Neural cell (in vitro differentiated cells): Measurements from ENCODE around the gene GPR152. TPM values are rescaled to one million over a fixed set of nuclear protein-coding genes. Genes with fewer than 3 reads are reported as not detected.

Source experiments
- H2AFZ ChIP-seq: fragments of 200-600, 300-800 bp; sonication (generic), shearing (Covaris generic); 2 replicates; pipeline ENCODE4 v1.6.0; 2014; ENCODE audit warnings: low read depth, mild to moderate bottlenecking, antibody characterized with exemption, low read length, moderate library complexity
- H3F3A ChIP-seq: fragments of 200-600 bp; shearing (Covaris generic); 2 replicates; pipeline ENCODE4 v1.6.1; 2016; ENCODE audit warnings: mild to moderate bottlenecking, moderate library complexity, mixed read lengths, antibody characterized with exemption, low read length; ENCODE audit not compliant: insufficient read depth, poor library complexity, severe bottlenecking
- H3K27ac ChIP-seq: fragments of 200-600, 300-800 bp; sonication (generic), shearing (Covaris generic); 2 replicates; pipeline ENCODE4 v1.5.1; 2014; ENCODE audit warnings: mild to moderate bottlenecking, low read length, moderate library complexity
- H3K27me3 ChIP-seq: fragments of 300-800, 200-600 bp; sonication (generic), shearing (Covaris generic); 2 replicates; pipeline ENCODE4 v1.6.0; 2014; ENCODE audit warnings: mild to moderate bottlenecking, low read depth, low read length, moderate library complexity; ENCODE audit not compliant: insufficient read depth
- H3K36me3 ChIP-seq: fragments of 300-800, 200-600 bp; sonication (generic), shearing (Covaris generic); 2 replicates; pipeline ENCODE4 v1.5.1; 2014; ENCODE audit warnings: mild to moderate bottlenecking, antibody characterized with exemption, low read length, moderate library complexity; ENCODE audit not compliant: insufficient read depth
- H3K4me2 ChIP-seq: fragments of 300-800, 200-600 bp; sonication (generic), shearing (Covaris generic); 2 replicates; pipeline ENCODE4 v1.6.0; 2014; ENCODE audit warnings: mild to moderate bottlenecking, low read length
- H3K4me3 ChIP-seq: fragments of 300-800, 200-600 bp; sonication (generic), shearing (Covaris generic); 2 replicates; pipeline ENCODE4 v1.5.1; 2014; ENCODE audit warnings: mild to moderate bottlenecking, low read length, moderate library complexity
- H3K79me2 ChIP-seq: fragments of 200-600 bp; shearing (Covaris generic); replicated peaks from 2 replicates; pipeline ENCODE4 v1.6.0; 2014; ENCODE audit warnings: mild to moderate bottlenecking, low read length, moderate library complexity; ENCODE audit not compliant: insufficient read depth
- H3K9ac ChIP-seq: fragments of 300-800, 200-600 bp; sonication (generic), shearing (Covaris generic); 2 replicates; pipeline ENCODE4 v1.6.1; 2016; ENCODE audit warnings: mild to moderate bottlenecking, low read length, mixed read lengths
- H3K9me2 ChIP-seq: fragments of 200-600 bp; shearing (Covaris generic); 2 replicates; pipeline ENCODE4 v1.6.1; 2016; ENCODE audit warnings: mild to moderate bottlenecking, low read length, mixed read lengths; ENCODE audit not compliant: insufficient read depth
- H3K9me3 ChIP-seq: fragments of 200-600, 300-800 bp; sonication (generic), shearing (Covaris generic); 2 replicates; pipeline ENCODE4 v1.6.1; 2016; ENCODE audit warnings: mild to moderate bottlenecking, mixed run types, low read length, moderate library complexity, mixed read lengths
- H4K20me1 ChIP-seq: fragments of 200-600 bp; shearing (Covaris generic); 2 replicates; pipeline ENCODE4 v1.6.1; 2016; ENCODE audit warnings: mild to moderate bottlenecking, mixed run types; ENCODE audit not compliant: insufficient read depth
- CTCF ChIP-seq: fragments of 450-650 bp; IDR thresholded peaks from 2 replicates; pipeline ENCODE4 v1.5.1; 2014; ENCODE audit warnings: antibody characterized with exemption, mild to moderate bottlenecking, moderate library complexity; ENCODE audit not compliant: poor library complexity, severe bottlenecking
- EP300 ChIP-seq: fragments of 450-650 bp; conservative IDR thresholded peaks from 2 replicates; pipeline ENCODE4 v1.6.1; 2014; ENCODE audit warnings: antibody characterized with exemption, mild to moderate bottlenecking, moderate library complexity; ENCODE audit not compliant: poor library complexity, severe bottlenecking
- EZH2 ChIP-seq: fragments of 200-600, 300-800 bp; shearing (Covaris generic), sonication (generic); IDR thresholded peaks from 2 replicates; pipeline ENCODE4 v1.6.1; 2014; ENCODE audit warnings: antibody characterized with exemption, low read length, borderline replicate concordance, mild to moderate bottlenecking; ENCODE audit not compliant: insufficient read depth, poor library complexity, severe bottlenecking
- MXI1 ChIP-seq: fragments of 450-650 bp; conservative IDR thresholded peaks from 2 replicates; pipeline ENCODE4 v1.6.1; 2014; ENCODE audit warnings: antibody characterized with exemption, mild to moderate bottlenecking; ENCODE audit not compliant: poor library complexity, severe bottlenecking
- POLR2AphosphoS5 ChIP-seq: IDR thresholded peaks from 2 replicates; pipeline ENCODE4 v1.6.1; 2012
- RAD21 ChIP-seq: fragments of 450-650 bp; conservative IDR thresholded peaks from 2 replicates; pipeline ENCODE4 v1.6.1; 2014; ENCODE audit warnings: antibody characterized with exemption, mild to moderate bottlenecking, moderate library complexity
- SMC3 ChIP-seq: fragments of 450-650 bp; conservative IDR thresholded peaks from 2 replicates; pipeline ENCODE4 v1.6.1; 2014; ENCODE audit warnings: antibody characterized with exemption, mild to moderate bottlenecking, moderate library complexity; ENCODE audit not compliant: poor library complexity
- TAF1 ChIP-seq: IDR thresholded peaks from 2 replicates; pipeline ENCODE4 v1.6.1; 2012; ENCODE audit warnings: low read depth
- polyA plus RNA-seq: library from polyadenylated mRNA; depleted of rRNA; stranded (reverse); fragments of >200 nt; gene quantifications from 2 replicates; pipeline ENCODE4 v1.2.3, GENCODE V29; 2014
- TF ChIP-seq, protein P1 (sequence below): IDR thresholded peaks from 2 replicates; pipeline ENCODE4 v1.6.1; 2012; ENCODE audit warnings: borderline replicate concordance

Gene GPR152
- polyA plus RNA-seq, 1 donor from 2014 or later = not detected

- no peak overlapping the region for H3K27ac ChIP-seq
- H2AFZ ChIP-seq = no peak overlapping the region
Measured at GRCh38 chr11:67410369-67410831, 42.1 kb downstream of the GPR152 start.

DNA sequence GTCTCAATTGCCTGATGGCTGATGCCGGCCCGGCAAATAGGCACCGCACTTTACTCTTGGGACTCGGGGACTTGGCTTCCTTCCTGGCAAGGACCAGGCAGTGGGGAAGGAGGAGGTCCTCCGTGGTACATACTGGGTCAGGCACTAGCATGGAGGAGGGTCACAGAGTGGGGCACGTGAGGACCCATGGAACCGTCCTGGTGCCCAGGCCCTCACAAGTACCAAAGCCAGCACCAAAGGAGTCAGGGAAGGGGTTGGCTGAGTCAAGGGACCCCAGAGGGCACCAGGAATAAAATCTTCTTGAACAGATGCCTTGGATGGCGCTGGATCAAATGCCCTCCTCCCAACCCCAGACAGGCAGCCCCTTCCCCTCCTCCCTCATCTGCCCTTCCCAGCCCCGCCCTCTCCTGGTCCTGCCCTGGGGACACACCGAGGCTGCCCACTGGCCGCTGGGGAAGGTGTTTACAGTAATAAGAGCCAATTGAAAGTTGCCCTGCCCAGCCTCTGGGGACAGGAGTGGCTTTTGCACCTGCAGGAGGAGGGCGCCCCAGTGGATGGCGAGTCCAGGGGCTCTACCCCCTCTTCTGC lies 42.7 kb downstream of the GPR152 start:
- no peaks in the 10 kb centered on the region for H3K9me3 ChIP-seq
- no peaks in the 10 kb centered on the region for H3K36me3 ChIP-seq
- no peak overlapping the region for H3K4me3 ChIP-seq
- TF ChIP-seq RAD21 (no peak), MXI1 (no peak), EZH2 (no peak), EP300 (no peak)
- TF ChIP-seq, protein P1, sequence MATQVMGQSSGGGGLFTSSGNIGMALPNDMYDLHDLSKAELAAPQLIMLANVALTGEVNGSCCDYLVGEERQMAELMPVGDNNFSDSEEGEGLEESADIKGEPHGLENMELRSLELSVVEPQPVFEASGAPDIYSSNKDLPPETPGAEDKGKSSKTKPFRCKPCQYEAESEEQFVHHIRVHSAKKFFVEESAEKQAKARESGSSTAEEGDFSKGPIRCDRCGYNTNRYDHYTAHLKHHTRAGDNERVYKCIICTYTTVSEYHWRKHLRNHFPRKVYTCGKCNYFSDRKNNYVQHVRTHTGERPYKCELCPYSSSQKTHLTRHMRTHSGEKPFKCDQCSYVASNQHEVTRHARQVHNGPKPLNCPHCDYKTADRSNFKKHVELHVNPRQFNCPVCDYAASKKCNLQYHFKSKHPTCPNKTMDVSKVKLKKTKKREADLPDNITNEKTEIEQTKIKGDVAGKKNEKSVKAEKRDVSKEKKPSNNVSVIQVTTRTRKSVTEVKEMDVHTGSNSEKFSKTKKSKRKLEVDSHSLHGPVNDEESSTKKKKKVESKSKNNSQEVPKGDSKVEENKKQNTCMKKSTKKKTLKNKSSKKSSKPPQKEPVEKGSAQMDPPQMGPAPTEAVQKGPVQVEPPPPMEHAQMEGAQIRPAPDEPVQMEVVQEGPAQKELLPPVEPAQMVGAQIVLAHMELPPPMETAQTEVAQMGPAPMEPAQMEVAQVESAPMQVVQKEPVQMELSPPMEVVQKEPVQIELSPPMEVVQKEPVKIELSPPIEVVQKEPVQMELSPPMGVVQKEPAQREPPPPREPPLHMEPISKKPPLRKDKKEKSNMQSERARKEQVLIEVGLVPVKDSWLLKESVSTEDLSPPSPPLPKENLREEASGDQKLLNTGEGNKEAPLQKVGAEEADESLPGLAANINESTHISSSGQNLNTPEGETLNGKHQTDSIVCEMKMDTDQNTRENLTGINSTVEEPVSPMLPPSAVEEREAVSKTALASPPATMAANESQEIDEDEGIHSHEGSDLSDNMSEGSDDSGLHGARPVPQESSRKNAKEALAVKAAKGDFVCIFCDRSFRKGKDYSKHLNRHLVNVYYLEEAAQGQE = no peak
- no peak overlapping the region for H3K9ac ChIP-seq
- H3F3A ChIP-seq = no peaks in the 10 kb centered on the region
- no peak overlapping the region for H3K27ac ChIP-seq
- no peaks in the 10 kb centered on the region for H3K9me2 ChIP-seq
- no peaks in the 10 kb centered on the region for H4K20me1 ChIP-seq
- H3K79me2 ChIP-seq = no peaks in the 10 kb centered on the region
- H3K4me2 ChIP-seq = no peak overlapping the region
- H3K27me3 ChIP-seq = peaks cover 5% of the 10 kb centered on the region
- no peak overlapping the region for H2AFZ ChIP-seq

More at GRCh38 chr11:67410369-67410831, 42.1 kb downstream of the GPR152 start:
- Histone ChIP-seq H3K27me3 (peaks cover 11% of the 10 kb centered on the region), H3K9me2 (no peaks in the 10 kb centered on the region), H3K9ac (no peak overlapping the region), H3K9me3 (no peaks in the 10 kb centered on the region), H4K20me1 (no peaks in the 10 kb centered on the region), H3K4me2 (no peak overlapping the region), H3K79me2 (no peaks in the 10 kb centered on the region), H3F3A (no peaks in the 10 kb centered on the region), H3K36me3 (no peaks in the 10 kb centered on the region), H3K4me3 (no peak overlapping the region)
- TF ChIP-seq, protein P1 = no peak

- H3K9ac ChIP-seq = no peak overlapping the region
- no peaks in the 10 kb centered on the region for H3K79me2 ChIP-seq
- no peak for TF ChIP-seq MXI1
- no peak for TF ChIP-seq EZH2
- no peak for TF ChIP-seq CTCF
- no peak for TF ChIP-seq RAD21
- no peak for TF ChIP-seq SMC3
- no peak for TF ChIP-seq POLR2AphosphoS5
- TF ChIP-seq TAF1 = no peak
- no peak for TF ChIP-seq EP300
Measured at GRCh38 chr11:67409261-67409666, 43.3 kb downstream of the GPR152 start.

More at GRCh38 chr11:67409261-67409666, 43.3 kb downstream of the GPR152 start:
- Histone ChIP-seq H3K9me2 (no peaks in the 10 kb centered on the region), H3K27ac (no peak overlapping the region), H3K9me3 (no peaks in the 10 kb centered on the region), H3K4me3 (no peak overlapping the region), H3K4me2 (no peak overlapping the region), H3F3A (no peaks in the 10 kb centered on the region), H3K27me3 (no peaks in the 10 kb centered on the region), H3K36me3 (no peaks in the 10 kb centered on the region), H2AFZ (no peak overlapping the region), H4K20me1 (no peaks in the 10 kb centered on the region)
